Stimulated activated CD8-positive, alpha-beta memory T cell treated with anti-CD3 and anti-CD28 coated beads, Interleukin-12 subunit alpha, Interleukin-12 subunit beta, amount 100 ng/mL, for 24 hours (primary cell): ENCODE results near the gene SLC6A6.

ENCODE experiments used
- DNase-seq: peaks from one replicate; pipeline ENCODE4 v3.0.0-alpha.2; 2020; ENCODE audit errors: extremely low read depth

The SLC6A6 gene

GRCh38 chr3:14470461-14470860 is 68.1 kb downstream of the SLC6A6 start:
- no peak for DNase-seq

GRCh38 chr3:14471016-14471415 is 68.6 kb downstream of the SLC6A6 start:
- no peak for DNase-seq

DNA sequence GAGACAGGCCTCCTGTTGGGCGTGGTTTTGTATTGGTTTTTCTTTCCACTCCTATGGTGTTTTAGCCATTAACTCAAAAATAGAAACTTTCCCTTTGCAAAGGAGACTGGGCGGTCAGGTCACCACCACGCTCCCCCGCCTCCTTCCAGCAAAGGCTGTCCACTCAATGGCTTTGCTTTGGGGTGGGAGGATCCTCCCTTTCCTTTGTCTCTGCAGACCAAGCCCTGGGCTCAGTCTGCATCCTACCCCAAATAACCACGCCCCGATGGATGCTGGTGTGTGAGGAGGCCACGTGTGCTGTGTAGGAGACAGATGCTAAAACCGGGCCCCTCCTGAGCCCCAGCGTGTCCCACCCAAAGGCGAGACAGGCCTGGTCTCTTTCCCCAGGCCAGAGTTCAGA is 69.3 kb downstream of the SLC6A6 start:
- no peak for DNase-seq

- no peak for DNase-seq
Measured at GRCh38 chr3:14472471-14473351, 70.3 kb downstream of the SLC6A6 start.

GRCh38 chr3:14473411-14473891 is 71.0 kb downstream of the SLC6A6 start:
- DNase-seq = no peak

GRCh38 chr3:14474363-14475081 is 72.1 kb downstream of the SLC6A6 start:
- no peak for DNase-seq

DNA sequence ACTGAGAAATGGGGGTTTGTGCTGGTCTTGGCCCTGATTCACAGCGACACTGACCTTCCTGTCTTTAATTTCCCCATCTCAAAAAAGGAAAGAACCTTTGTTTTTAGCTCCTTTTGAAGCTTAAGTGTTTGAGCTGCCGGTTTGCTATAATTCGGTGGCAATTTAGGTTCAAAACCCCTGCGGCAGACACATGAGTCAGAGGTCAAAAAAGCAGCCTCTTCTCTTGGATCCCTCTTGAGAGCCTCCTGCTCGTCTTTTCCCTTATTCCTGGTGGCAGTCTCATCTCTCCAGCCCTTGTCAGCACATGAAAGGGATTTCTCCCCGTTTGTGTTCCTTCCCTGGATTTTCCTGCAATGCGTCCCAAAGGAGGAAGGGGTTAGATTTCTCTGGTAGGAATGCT is 73.2 kb downstream of the SLC6A6 start:
- DNase-seq = no peak

DNA sequence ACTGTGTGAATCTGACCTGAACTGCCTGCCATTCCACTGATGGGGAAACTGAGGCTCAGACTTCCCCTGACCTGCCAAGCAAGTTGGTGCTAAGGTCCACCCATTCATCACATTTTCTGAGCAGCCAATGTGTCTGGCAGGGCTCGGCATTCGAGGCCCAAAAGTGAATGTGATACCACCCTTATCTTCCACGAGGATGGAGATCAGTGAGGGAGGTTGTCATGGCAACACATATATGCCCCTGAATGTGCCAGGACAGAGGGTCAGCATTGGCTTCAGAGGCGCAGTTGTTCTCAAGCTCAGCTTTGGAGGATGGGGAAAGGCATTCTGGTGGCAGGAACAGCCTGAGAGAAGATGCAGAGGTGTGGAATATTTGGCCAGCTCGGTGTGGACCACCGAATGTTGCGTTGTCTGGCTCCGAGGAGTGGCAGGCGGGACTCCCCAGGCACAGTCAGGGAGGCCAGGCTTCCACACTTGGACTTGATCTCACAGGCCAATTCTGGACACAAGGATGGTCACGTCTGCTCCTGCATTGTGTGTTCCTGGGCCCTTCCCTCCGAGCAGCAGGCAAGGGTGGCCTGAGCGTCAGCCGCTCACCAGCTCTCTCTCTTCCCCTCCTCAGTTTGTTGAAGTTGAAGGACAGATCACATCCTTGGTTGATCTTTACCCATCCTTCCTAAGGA is 74.3 kb downstream of the SLC6A6 start:
- no peak for DNase-seq

GRCh38 chr3:14477311-14477935 is 75.0 kb downstream of the SLC6A6 start:
- DNase-seq = no peak

- no peak for DNase-seq
Measured at GRCh38 chr3:14478956-14479550, 76.6 kb downstream of the SLC6A6 start.

- no peak for DNase-seq
Measured at GRCh38 chr3:14479591-14479990, 77.2 kb downstream of the SLC6A6 start.

- no peak for DNase-seq
Measured at GRCh38 chr3:14480207-14481017, 78.0 kb downstream of the SLC6A6 start.

DNA sequence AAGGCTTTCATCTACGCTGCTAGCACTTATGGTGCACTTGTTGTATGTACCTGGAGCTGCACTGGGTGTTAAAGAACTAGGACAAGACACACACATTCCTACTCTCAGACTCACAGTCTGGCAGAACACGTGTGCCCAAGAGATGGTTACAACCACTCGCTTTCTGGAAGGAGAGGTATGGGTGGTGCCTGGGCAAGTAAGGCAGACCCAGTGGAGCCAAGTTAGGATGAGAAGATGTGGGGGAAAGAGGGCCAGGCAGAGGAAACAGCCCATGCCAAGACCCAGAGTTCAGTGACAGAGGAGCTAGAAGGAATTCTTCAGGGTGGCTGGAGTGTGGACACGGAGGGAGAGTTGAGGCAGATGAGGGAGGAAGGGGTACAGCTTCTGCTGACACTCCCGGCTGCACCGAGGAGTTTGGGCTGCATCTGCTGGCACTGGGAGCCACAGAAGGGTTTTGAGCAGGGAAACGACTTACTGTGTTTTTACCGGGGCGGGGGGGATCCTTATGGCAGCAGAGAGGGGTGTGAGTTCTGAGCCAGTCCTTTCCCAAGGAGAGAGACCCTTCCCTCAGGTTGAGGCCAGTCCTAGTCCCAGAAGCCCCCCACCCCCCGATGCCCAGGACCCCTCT is 78.7 kb downstream of the SLC6A6 start:
- no peak for DNase-seq

GRCh38 chr3:14481646-14482036 is 79.2 kb downstream of the SLC6A6 start:
- DNase-seq = no peak

DNA sequence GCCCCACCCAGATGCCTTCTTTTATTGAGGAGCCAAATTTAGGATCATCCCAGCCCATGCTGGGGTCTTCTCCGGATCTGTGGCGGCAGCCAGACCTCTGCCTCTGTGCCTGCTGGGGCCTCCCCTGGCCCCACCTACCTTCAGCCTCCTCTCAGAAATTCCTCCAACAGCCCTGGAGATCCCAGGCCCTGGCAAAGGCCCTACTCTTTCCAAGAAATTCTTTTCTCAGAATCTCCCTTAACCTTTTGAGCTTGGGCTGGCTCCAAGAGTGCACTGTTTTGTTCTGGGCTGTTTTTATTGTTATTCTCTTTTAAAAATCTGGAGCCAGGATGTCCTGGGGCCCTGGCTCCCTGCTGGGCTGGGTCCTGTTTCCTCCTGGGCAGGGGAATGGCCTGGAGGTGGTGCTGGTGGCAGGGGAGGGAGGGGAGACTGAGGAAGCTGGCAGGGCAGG is 79.9 kb downstream of the SLC6A6 start:
- DNase-seq = no peak

DNA sequence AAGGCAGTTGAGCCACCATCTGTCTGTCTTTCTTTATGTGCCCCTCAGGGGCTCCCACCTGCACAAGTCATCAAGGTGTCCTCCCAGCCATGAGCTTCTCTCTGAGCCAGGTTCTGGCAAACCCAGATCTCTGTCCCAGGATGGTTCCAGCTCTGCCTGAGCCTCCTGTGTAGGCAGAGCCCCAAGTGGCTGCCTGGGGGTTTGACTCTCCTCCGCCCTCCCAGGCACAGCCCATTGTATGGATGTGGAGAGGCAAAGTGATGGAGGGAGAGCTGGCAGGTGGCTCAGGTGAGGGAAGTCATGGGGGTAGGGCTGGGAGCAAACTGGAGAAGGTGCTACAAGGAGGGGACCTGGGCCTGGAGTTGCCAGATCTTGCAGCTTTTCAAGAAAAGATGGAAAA is 80.9 kb downstream of the SLC6A6 start:
- DNase-seq = no peak

DNA sequence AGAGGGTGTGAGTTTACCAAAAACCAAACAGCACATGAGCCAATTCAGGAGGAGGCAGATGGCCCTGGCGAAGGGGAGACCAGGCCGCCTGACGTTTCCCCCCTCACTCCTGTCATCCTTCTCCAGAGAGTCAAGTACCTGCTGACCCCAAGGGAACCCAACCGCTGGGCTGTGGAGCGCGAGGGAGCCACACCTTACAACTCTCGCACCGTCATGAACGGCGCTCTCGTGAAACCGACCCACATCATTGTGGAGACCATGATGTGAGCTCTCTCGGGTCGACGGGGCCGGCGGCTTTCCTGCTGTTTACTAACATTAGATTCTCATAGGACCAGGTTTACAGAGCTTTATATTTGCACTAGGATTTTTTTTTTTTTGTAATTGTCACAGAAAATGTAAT is 82.3 kb downstream of the SLC6A6 start:
- DNase-seq = no peak

DNA sequence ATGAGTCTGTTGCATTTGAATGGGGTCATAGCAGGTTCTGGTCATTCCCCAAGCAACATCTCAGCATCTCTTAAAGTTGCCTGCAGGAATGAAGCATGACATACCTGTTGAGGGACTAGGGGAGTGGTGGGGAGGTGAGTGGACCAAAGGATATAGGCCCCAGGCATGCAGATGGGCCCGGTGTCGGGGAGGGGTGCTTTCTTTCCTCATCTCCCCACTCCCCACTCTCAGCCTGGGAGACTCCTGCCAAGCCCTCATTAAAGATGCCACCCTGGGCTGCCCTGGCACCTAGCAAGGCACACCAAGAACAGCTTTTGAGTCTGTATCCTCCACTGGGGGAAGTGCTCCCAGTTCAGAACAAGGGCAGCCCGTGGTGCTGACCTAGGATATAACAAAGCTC is 83.6 kb downstream of the SLC6A6 start:
- DNase-seq = no peak

DNA sequence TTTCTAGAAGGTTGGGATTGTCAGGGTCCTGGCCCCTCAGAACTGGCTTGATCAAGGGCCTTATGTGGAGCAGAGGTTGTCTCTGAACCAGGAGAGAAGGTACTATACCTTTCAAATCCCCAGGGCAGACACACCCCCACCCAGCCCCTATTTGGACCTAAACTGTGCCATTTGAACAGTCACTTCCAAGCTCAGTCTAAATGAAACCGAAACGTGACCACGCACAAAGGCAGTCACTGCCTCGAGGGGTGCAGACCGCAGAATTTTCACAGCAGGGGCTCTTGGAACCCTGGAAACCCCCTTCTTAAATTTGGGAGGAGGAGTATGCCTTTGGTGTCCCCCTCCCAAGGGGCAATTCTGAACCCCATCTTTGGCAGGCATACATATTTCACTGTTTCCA is 84.1 kb downstream of the SLC6A6 start:
- no peak for DNase-seq

DNA sequence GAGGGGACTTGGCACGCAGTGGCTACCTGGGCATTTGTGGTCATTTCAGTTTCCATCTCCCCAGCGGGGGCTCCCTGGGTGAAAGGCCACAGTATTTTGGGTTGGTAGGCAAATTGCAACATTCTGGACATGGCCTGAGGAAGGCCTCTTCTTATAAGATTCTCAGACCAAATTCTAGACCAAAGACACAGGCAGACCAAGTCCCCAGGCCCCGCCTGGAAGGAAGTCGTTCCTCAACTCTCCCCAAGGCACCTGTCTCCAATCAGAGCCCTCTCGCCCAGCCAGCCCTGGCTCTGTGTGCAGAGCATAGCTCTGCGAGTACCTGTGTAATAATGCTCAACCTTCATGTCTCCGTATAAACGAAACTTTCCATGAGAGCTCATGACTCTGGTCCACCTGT is 84.7 kb downstream of the SLC6A6 start:
- no peak for DNase-seq
